ENCODE measurements around the gene BIVM.

Gene BIVM

GRCh38 chr13:102845630-102846260 lies 46.8 kb downstream of the BIVM start, which contains the start of gene ERCC5:
Gene ERCC5 (plus strand): TSS chr13:102846032. CDS start chr13:102846267, 235 bp downstream.
- peak; percentile 98 for DNase-seq

DNA sequence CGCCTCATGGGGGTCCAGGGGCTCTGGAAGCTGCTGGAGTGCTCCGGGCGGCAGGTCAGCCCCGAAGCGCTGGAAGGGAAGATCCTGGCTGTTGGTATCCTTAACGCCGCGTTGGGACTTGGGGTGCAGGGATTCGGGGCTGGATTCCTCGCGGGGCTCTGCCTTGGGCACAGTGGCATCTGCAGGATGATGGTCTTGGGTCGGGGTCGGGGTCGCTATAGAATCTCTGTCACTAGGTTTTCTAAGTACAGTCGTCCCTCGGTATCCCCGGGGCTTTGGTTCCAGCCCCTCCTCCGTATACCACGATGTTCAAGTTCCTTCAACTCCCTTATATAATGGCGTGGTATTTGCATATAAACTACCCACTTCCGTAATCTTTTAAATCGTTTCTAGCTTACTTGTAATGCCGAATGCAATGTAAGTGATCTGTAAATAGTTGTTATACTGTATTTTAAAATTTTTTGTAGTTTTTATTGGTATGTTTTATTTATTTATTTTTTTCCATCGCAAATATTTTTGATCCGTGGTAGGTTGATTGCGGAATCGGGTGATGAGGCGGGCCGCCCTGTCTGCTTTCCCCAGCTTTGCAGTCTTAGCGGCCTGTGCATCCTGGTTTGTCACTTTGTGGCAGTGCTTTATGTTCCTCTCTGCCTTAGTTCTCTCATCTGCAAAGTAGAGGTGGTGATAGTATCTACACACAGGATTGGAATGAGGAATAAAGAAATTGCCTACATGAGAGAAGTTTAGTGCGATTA lies 47.5 kb downstream of the BIVM start:
- DNase-seq, result peak; percentile 79

GRCh38 chr13:102847272-102848234 lies 48.6 kb downstream of the BIVM start:
- peak; percentile 29 for DNase-seq

GRCh38 chr13:102848956-102849355 lies 50.0 kb downstream of the BIVM start:
- no peak for DNase-seq

DNA sequence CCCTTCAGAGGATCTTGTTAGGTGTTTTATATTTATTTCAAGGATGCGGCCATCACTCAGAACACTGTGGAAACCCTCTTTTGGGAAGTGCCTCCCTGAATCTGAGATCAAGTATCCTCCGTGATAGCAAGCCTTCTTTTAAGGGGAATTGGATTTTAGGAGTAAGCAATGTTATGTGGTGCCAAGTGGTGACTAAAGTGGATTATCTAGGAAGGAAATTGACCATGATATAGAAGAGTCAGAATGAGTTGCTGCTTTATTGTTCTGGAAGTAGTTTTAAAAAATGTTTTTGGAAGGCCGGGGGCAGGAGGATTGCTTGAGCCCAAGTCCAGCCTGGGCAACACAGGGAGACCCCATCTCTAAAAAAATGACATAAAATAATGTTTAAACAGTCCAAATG lies 53.6 kb downstream of the BIVM start:
- no peak for DNase-seq

DNA sequence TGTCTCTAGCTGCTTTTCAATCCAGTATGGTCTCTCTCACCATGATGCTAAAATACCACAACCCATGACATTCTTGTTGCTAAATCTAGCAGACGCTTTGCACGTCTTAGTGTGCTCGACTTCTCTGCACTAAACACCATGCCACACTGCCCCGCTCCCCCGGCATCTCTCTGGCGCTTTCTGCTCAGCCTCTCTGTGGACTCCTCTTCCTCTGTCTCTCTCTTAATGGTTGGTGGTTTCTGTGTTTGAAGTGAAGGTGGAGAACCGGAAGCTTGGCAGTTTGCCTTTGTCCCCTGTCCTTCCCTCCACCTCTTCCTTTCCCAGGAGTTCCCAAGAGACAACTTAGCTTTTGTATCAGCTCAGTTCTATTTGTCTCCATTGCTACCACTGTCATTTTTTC lies 55.8 kb downstream of the BIVM start:
- DNase-seq, result peak; percentile 87

DNA sequence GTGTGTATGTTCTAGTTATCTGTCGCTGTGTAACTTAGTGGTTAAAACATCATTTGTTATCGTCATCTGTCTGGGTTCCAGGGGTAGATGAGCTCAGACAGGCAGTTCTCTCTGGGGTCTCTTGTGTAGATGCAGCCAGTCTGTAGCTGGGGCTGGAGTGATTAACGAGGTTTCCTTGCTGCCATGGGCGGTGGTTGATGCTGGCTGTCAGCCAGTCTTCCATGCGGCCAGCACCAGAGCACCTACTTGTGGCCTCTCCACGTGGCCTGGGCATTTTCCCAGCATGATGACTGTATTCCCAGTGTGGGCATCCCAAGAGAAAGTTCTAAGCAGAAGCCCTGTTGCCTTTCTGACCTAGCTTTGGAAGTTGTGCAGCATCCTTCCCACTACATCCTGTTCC lies 57.6 kb downstream of the BIVM start:
- DNase-seq, result no peak

DNA sequence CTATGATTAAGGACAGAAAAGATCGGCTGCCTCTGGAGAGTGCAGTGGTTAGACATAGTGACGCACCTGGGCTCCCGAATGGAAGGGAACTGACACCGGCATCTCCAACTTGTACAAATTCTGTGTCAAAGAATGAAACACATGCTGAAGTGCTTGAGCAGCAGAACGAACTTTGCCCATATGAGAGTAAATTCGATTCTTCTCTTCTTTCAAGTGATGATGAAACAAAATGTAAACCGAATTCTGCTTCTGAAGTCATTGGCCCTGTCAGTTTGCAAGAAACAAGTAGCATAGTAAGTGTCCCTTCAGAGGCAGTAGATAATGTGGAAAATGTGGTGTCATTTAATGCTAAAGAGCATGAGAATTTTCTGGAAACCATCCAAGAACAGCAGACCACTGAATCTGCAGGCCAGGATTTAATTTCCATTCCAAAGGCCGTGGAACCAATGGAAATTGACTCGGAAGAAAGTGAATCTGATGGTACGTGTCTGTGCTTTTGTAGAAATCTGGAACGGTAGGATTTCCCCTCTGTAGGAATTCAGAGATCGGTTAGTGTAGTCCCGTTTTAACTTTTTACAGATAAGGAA lies 63.8 kb downstream of the BIVM start:
- DNase-seq, result no peak

GRCh38 chr13:102863590-102863989 lies 64.7 kb downstream of the BIVM start:
- DNase-seq, result no peak

GRCh38 chr13:102868366-102868936 lies 69.5 kb downstream of the BIVM start:
- DNase-seq, result no peak

DNA sequence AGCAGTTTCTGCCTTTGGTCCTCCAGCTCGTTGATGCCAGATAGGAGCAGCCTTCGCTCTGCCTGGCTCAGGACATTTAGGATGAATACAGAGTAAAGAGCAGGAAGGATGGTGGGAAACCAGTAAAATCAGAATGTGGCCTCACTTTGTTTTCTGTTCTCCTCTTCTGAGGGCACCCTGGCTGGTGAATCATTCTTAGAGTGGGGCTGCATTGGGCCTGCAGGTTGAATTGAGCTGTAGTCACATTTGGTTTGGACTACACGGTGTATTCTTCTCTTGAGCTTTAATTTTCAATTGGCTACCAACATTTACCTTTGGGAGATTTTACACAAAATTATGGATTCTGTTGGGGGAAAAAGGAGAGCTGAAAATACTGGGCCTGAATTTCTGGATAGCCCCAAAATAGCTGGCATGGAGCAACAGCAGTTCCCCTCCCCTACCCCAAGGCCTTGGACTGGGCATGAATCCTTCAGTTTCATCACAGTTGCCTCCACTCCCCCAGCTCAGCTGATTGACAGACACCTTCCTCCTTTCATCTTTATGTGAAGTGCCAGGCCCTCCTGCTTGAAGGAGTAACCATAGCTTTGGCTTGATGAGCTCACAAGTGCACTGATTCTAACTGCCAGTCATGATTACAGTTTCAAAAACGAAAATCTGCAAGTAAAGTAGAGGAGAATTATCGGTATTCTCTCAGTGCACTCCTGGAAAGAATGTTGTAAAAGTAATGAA lies 71.2 kb downstream of the BIVM start:
- DNase-seq, result no peak

DNA sequence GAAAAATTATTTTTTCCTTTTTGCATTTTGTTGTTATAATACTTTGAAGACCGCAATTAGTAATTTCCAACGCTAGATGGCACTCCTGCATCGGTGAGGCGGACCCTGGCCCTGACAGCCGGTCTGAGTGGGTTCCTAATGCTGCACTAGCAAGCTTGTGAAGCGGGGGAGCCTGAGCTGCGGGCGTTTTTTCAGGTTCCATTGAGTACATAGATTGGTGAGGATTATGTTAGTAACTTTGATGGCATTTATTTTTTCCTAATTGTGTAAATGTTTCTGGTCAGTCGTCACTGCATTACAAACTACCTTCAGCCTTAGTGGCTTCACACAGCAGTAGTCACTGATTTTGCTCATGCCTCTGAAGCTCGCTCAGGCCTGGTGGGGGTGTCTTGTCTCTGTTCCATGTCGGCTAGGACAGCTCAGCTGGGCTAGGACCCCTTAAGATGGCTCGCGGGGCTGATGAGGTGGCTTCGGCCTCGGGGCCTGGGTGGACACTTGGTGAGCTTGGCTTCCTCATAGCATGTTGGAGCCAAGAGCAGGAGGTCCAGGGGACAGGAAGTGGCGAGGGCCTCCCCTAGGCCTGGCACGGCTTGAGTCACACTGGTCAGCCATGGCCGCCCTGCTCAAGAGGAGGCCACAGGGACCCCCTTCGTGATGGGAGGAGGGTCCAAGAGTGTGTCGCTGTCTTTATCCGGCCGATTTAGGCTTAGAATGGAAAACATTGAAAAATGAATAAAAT lies 71.9 kb downstream of the BIVM start:
- no peak for DNase-seq

GRCh38 chr13:102872131-102872530 lies 73.2 kb downstream of the BIVM start:
- DNase-seq, result no peak

DNA sequence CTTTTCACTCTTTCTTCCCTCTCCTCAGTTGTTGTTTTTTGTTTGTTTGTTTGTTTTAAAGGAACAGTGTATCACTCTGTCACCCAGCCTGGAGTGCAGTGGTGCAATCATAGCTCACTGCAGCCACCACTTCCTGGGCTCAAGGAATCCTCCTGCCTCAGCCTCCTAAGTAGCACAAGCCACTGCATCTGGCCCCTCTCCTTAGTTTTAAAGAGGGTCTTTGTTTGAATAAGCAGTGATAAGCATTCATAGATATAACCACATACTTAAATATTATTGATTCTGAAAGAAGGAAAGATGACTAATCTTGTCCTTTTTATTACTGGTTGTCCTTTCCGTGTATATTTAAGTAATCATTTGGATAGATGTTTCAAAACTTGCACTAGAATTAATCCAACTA lies 73.6 kb downstream of the BIVM start:
- DNase-seq, result no peak

- DNase-seq, result no peak
Measured at GRCh38 chr13:102873653-102874052, 74.7 kb downstream of the BIVM start.

DNA sequence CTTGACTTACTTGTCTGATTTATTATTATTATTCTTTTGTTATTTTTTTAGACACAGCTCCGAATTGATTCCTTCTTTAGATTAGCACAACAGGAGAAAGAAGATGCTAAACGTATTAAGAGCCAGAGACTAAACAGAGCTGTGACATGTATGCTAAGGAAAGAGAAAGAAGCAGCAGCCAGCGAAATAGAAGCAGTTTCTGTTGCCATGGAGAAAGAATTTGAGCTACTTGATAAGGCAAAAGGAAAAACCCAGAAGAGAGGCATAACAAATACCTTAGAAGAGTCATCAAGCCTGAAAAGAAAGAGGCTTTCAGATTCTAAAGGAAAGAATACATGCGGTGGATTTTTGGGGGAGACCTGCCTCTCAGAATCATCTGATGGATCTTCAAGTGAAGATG lies 76.3 kb downstream of the BIVM start:
- DNase-seq, result no peak

GRCh38 chr13:102877303-102877702 lies 78.4 kb downstream of the BIVM start:
- DNase-seq, result no peak

DNA sequence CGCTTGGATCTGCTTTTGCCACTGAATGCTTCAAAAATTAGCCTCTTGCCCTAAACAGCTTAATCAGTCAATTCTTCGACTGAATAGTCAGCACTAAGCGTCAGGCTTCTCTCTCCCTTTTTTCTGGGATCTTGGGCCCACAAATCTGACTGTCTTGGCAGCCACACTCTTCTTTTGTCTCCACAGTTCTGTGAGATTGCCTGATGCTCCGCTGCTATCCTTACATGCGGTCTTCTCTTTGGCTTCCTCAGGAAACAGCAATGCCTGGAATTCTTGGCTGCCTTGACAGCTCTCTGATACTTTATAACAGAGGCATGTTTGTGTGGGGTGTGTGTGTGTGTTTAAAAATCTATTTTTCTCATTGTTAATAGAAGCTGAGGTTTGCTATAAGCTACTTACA lies 79.6 kb downstream of the BIVM start:
- DNase-seq, result no peak

DNA sequence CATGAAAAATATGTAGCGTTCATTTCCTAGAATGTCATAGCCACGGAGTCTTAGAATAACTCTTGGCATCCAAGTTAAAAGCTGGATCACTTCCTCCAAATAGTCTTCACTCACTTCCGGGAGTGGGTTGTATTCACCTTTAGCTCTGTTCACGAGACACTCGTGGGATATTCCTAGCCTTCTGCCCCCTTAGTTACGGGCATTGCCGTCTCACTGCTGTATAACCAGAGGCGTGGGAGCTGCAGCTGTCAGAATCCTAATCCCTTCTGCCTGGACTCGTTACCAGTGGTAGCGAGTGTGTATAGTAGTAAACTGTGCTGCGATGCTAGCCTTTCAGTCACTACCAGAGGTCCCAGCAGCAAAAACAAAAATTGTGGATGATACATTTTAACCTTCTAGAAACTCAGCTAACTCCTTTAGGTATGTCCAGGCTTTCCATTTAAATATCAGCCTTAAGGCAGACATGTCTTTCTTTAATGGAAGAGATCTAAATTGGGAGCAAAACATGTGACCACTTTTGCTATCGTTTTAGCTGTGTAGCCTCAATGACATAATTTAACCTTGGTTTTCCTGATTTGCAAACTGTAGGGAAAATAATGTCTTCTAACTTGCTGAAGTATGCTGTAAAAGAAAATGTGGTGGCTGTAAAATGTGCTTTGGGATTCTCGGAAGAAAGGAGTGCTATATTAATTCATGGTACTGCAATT lies 81.0 kb downstream of the BIVM start:
- no peak for DNase-seq
